ENCODE results near the gene RPL39. TPM values are rescaled to one million over a fixed set of nuclear protein-coding genes. Genes with fewer than 3 reads are reported as not detected.

RPL39 gene
- total RNA-seq, 1 experiment from 2014 or later: 1,940 TPM

DNA sequence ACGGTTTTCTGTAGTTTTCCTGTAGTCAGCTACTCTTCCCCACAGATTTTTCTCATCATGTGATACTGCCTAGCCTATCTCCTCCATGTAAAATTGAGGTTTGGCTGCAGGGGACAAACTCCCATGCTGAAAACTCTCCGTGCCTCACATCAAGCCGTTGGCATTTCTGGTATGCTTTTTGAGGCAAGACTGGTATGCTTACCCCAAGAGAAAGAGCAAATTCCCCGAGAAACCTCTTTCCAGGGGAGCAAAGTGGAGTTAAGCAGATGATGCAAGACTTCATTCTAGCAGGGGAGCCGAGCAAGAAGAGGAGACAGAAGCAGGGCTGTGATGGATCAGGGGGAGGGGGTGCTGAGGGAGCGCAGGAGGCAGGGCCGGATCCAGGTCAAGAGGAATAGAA lies 28.2 kb downstream of the RPL39 start:
- TF ChIP-seq SIN3A (IDR thresholded peaks at IDR 0.05; ENCODE audit: low read depth) (no peak), ZNF274 (IDR thresholded peaks at IDR 0.05; ENCODE audit: low read depth, low read length) (no peak), FOSL1 (IDR thresholded peaks at IDR 0.05; ENCODE audit: low read depth) (no peak), SRF (IDR thresholded peaks at IDR 0.05; ENCODE audit: low read depth) (no peak), EZH2phosphoT487 (IDR thresholded peaks at IDR 0.05; ENCODE audit: borderline replicate concordance) (no peak), EGR1 (IDR thresholded peaks at IDR 0.05; ENCODE audit: low read depth) (no peak), TCF7L2 (IDR thresholded peaks at IDR 0.05; ENCODE audit: borderline replicate concordance, extremely low read depth, insufficient read depth, insufficient read length) (no peak), POLR2A (IDR thresholded peaks at IDR 0.05; ENCODE audit: borderline replicate concordance, extremely low read depth, insufficient read depth, insufficient read length) (no peak)
- TF ChIP-seq, protein P1, sequence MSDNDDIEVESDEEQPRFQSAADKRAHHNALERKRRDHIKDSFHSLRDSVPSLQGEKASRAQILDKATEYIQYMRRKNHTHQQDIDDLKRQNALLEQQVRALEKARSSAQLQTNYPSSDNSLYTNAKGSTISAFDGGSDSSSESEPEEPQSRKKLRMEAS (IDR thresholded peaks at IDR 0.05): no peak
- TF ChIP-seq, protein P2, sequence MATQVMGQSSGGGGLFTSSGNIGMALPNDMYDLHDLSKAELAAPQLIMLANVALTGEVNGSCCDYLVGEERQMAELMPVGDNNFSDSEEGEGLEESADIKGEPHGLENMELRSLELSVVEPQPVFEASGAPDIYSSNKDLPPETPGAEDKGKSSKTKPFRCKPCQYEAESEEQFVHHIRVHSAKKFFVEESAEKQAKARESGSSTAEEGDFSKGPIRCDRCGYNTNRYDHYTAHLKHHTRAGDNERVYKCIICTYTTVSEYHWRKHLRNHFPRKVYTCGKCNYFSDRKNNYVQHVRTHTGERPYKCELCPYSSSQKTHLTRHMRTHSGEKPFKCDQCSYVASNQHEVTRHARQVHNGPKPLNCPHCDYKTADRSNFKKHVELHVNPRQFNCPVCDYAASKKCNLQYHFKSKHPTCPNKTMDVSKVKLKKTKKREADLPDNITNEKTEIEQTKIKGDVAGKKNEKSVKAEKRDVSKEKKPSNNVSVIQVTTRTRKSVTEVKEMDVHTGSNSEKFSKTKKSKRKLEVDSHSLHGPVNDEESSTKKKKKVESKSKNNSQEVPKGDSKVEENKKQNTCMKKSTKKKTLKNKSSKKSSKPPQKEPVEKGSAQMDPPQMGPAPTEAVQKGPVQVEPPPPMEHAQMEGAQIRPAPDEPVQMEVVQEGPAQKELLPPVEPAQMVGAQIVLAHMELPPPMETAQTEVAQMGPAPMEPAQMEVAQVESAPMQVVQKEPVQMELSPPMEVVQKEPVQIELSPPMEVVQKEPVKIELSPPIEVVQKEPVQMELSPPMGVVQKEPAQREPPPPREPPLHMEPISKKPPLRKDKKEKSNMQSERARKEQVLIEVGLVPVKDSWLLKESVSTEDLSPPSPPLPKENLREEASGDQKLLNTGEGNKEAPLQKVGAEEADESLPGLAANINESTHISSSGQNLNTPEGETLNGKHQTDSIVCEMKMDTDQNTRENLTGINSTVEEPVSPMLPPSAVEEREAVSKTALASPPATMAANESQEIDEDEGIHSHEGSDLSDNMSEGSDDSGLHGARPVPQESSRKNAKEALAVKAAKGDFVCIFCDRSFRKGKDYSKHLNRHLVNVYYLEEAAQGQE (IDR thresholded peaks at IDR 0.05; ENCODE audit: low read depth): no peak
- ChIA-PET RAD21 (ENCODE audit: low non-redundant PET in 1 of 2, low total read pairs in 2 of 2, uncharacterized antibody in 2 of 2, unreplicated experiment in 2 of 2) (no interaction called here), POLR2A (no interaction called here), CTCF (no interaction called here)
- Histone ChIP-seq H3K36me3 (ENCODE audit: control insufficient read depth in 1 of 2, insufficient read depth in 2 of 2, low read length in 2 of 2) (no peaks in the 10 kb centered on the region), H3K27ac (ENCODE audit: low read depth, low read length) (no peak overlapping the region), H2AFZ (ENCODE audit: low read depth, low read length, poor library complexity, severe bottlenecking) (no peak overlapping the region), H3K79me2 (ENCODE audit: insufficient read depth, low read length) (no peaks in the 10 kb centered on the region), H3K9ac (ENCODE audit: low read length) (no peak overlapping the region), H3K4me2 (ENCODE audit: low read length) (no peak overlapping the region), H3K9me3 (ENCODE audit: control insufficient read depth in 1 of 2, insufficient read depth in 1 of 2, low read depth in 1 of 2, low read length in 2 of 2) (no peaks in the 10 kb centered on the region), H3K4me3 (replicated peaks in 1 of 2; ENCODE audit: low read depth in 1 of 2, low read length in 2 of 2) (no peak overlapping the region), H4K20me1 (ENCODE audit: insufficient read depth) (no peaks in the 10 kb centered on the region), H3K27me3 (ENCODE audit: insufficient read depth, low read length) (no peaks in the 10 kb centered on the region), H3K4me1 (ENCODE audit: control insufficient read depth in 1 of 2, insufficient read depth in 2 of 2, low read length in 2 of 2) (peaks cover 7 to 18% of the 10 kb centered on the region in 2 experiments), H3K9me2 (ENCODE audit: insufficient read depth) (no peaks in the 10 kb centered on the region)
- BruUV-seq (replicated peaks): no TSS peak
- DNase-seq (ENCODE audit: low read depth, low spot score) (no peak), ATAC-seq (no peak)
- intact Hi-C loops (cut with micrococcal nuclease): no loop called here
